ENCODE results near the gene BLVRB.

- no peak for TF ChIP-seq CTCF (optimal IDR thresholded peaks at IDR 0.05 in 1 of 3, IDR thresholded peaks at IDR 0.05 in 1 of 3, conservative IDR thresholded peaks at IDR 0.05 in 1 of 3; ENCODE audit: extremely low read depth in 1 of 3, insufficient read depth in 2 of 3, low read length in 3 of 3)
- TF ChIP-seq EZH2 (IDR thresholded peaks at IDR 0.05; ENCODE audit: low read length): no peak
These were observed 5.6 kb upstream of the BLVRB start for GRCh38 chr19:40471111-40471510.
